GM19099 (cell line): ENCODE data around the gene PDE2A.

Experiments
- POLR2A ChIP-seq: IDR thresholded peaks from 3 replicates; pipeline ENCODE4 v1.6.1; 2011; ENCODE audit warnings: low read depth; ENCODE audit not compliant: insufficient read length; ENCODE audit errors: extremely low read depth

The PDE2A gene

GRCh38 chr11:72583616-72584292, 90.5 kb downstream of the PDE2A start:
- no peak for TF ChIP-seq POLR2A

GRCh38 chr11:72583177-72583553, 91.1 kb downstream of the PDE2A start:
- TF ChIP-seq POLR2A = no peak

DNA sequence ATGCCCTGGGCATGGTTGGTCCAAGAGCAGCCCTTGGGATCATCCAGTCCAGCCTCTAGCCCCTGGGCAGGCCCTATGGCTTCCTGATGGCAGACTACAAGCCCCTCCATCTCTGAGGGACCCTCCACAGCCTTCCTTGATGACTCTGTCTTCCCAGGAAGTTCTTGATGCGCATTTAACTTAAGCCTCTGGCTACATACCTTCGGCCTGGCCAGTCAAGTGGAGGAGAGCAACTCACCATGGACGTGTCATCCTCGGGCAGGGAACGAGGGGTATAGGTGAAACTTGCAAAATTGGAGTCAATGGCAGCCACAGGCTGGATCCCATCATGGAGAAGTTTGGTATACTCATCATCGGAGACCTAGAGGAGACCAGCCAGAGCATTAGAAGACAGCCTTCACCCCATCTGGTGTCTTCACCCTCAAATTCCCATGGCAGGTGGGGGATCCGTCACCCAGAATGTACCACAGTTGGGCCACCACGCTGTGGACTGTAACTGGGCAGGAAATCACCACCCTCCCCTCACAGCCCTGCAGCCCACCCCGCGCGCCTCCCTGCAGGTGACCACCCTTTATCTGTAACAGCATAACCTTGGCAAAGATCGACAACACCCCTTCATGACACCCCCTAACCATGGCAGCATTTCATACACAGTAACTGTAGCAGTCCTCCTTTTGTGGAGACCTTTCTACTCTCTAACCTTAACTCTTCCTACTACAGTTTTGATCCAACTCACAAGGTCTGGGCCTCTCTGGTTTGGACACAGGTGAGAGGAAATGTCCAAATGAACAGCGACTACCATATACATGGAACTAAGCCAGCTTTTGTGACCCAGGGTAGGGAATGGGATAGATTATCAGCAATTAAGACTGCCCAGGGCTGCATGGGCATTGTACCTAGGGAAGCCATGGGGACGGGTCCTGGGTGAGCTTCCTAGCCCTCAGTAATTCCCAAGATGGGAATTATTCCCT, 91.7 kb downstream of the PDE2A start:
- TF ChIP-seq POLR2A = no peak

- TF ChIP-seq POLR2A = no peak
Measured at GRCh38 chr11:72581067-72581466, 93.2 kb downstream of the PDE2A start.

GRCh38 chr11:72580642-72580950, 93.6 kb downstream of the PDE2A start:
- TF ChIP-seq POLR2A = no peak

DNA sequence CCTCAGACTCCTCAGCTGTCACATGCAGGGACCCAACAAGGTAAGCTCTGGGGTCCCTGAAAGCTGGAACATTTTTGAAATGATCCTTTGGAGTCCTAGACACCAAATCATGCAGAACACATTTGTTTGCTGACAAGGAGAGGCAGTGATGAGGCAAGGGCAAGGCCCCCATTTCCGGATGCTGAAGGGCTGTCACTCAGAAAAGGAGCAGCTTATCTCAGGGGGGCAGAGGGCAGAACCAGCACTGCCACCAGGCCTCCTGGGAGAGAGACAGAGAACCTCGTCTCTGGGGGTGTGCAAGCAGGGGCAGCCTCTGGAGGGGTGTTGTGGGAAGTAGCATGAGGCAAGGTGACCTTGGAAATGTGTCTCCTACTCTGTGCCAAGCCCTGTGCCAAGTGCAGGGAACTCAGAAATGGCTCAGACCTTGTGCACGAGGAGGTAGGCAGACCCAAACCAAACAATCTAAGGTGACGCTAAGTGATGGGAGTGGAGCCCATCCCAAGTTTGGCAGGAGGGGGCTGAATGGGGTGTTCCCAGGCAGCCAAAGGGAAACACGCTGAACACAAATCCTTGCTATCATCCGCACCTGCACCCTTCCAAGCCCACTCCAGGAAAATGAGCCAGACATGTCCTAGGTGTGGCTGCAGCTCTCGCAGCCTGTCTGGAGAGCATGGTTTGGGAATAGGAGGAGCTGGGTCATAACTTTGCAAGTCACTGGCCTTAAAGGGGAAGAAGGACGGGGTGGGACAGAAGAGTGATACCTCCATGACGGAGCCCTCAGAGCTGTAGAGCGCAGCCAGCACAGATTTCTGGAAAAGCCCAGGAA, 94.2 kb downstream of the PDE2A start:
- TF ChIP-seq POLR2A = no peak

GRCh38 chr11:72578991-72579815, 95.0 kb downstream of the PDE2A start:
- no peak for TF ChIP-seq POLR2A

DNA sequence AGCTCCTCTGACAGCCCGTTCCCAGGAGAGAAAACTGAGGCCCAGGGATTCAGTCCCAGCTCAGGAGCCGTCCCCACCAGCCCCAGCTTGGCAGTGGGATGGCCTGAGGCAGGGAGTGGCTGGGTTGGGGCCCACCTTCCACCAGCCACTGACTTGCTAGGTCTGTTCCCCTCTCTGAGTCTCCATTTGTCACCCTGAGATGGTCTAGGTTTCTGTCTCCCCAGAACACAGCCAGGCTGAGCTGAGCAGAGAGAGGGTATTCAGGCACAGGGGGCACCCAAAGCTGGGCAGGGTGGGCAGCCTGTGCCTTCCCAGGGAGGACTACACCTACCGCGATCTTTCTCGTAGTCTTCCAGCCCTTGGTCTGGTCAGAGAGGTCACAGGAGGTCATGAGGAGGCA, 95.7 kb downstream of the PDE2A start:
- TF ChIP-seq POLR2A = no peak

- TF ChIP-seq POLR2A = no peak
Measured at GRCh38 chr11:72578051-72578450, 96.2 kb downstream of the PDE2A start.

DNA sequence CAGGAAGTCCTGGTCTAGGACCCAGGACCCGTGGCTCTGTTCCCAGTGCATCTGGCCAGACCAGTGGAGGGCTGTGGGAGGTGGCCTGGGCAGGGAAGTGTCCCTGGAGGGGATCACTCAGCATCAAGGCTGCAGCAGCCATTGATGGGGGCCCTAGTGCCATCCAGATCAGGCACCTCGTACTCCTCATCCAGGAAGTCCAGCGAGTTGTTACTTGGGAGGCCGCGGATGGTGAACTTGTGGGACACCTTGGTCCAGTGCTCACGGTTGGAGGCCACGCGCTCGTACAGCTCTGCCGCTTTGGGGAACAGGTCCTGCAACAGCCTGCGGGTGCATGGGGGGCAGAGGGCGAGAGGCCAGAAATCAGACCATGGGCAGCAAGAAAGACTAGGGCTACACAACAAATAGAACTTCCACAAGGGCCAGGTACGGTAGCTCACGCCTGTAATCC, 96.9 kb downstream of the PDE2A start:
- no peak for TF ChIP-seq POLR2A

GRCh38 chr11:72576661-72577060, 97.6 kb downstream of the PDE2A start:
- TF ChIP-seq POLR2A = no peak

DNA sequence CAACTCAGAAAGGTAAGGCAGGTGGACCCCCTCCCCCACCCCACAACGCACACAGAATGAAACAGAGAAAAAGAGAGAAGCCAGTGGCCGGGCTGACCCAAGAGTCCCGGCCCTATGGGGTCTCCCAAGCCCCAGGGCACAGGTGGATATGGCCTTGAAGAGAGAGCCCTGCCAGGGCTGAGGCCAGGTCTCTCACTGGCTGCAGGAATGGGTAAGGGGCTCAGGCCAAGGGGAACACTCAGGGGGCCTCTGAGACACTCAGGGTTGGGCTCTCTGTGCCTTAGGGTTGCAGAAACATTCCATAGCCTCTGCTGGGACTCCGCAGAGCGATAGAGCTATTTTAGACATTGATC, 98.0 kb downstream of the PDE2A start:
- no peak for TF ChIP-seq POLR2A

GRCh38 chr11:72575533-72576242, 98.5 kb downstream of the PDE2A start:
- no peak for TF ChIP-seq POLR2A
